ENCODE data around the gene SYNDIG1. TPM values are rescaled to one million over a fixed set of nuclear protein-coding genes. Genes with fewer than 3 reads are reported as not detected.

Gene SYNDIG1
- total RNA-seq, 2 donors from 2014 or later = 0.78 TPM; not detected in 1

DNA sequence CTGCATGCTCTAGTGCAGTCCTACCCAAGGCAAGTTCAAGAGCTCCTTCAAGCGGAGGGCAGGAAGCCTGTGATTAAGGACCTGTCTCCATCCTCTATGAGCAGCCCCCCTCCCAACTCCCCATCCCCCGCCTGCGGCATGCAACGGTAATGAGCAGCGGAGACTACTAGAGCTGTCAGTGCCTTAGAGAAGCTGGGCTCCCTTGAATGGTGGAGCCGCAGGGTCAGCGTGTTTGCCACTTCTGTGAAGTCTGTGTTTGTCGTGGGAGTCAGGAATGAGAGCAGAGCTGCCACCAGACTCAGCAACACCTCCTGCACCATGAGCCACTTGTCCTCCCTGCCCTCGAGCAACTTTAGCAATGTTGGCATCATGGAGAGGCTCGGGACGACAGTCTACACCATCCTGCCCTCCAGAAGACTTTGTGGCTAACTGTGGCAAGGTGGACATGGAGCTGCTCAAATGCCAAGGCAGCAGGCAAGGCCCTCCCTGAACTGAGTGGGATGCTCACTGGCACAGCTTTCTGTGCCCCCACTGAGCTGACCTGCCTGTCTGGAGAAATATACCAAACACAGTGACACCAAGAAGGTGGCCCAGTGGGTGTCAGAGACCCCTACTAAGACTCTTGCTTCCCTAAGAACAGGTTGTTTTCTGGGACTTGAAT lies 23.8 kb upstream of the SYNDIG1 start:
- ATAC-seq = no peak
- H3K27ac ChIP-seq = no peak overlapping the region

DNA sequence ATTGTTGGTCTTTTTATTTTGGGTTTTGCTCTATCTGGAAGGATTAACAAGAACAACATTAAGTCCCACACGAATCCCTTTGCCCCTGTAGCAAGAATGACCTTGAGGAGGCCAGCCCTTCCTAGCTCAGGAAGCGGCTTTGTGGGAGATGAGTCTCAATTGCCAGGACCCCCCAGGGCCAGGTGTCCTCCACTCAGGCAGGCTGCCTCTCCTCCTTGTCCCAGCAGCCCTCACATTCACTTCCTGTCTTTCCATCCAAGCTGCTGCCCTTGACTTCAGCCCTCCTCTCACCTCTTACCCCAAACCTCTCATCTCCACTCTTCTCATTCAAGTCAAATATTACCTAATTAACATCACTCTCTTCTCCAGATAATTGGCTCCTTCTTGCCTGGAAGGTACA lies 22.6 kb upstream of the SYNDIG1 start:
- TF ChIP-seq POLR2A (IDR thresholded peaks at IDR 0.05) (no peak), CTCF (IDR thresholded peaks at IDR 0.05) (no peak)
- no peaks in the 10 kb centered on the region for H3K27me3 ChIP-seq
- H3K36me3 ChIP-seq (replicated peaks in 1 of 2; ENCODE audit: insufficient read depth in 1 of 2, low read depth in 2 of 2) = no peaks in the 10 kb centered on the region
- no peaks in the 10 kb centered on the region for H3K4me1 ChIP-seq
- 50 to 53% methylated on average over 2 of the region's 2 CpGs for WGBS, 2 donors
- DNase-seq (no peak), ATAC-seq (no peak)
- H3K9me3 ChIP-seq = no peaks in the 10 kb centered on the region
- intact Hi-C loops (cut with DNase I) = no loop called here
- no peak overlapping the region for H3K4me3 ChIP-seq
- no peak overlapping the region for H3K27ac ChIP-seq

More for the DNA sequence above, 23.8 kb upstream of the SYNDIG1 start:
- no peaks in the 10 kb centered on the region for H3K27me3 ChIP-seq
- no peak for TF ChIP-seq CTCF (IDR thresholded peaks at IDR 0.05)
- TF ChIP-seq POLR2A (IDR thresholded peaks at IDR 0.05) = no peak
- no peak overlapping the region for H3K4me3 ChIP-seq
- no peaks in the 10 kb centered on the region for H3K36me3 ChIP-seq (replicated peaks in 1 of 2; ENCODE audit: insufficient read depth in 1 of 2, low read depth in 2 of 2)
- no peak for DNase-seq
- H3K9me3 ChIP-seq = no peaks in the 10 kb centered on the region
- WGBS, 2 donors = 25 to 80% methylated on average over 1 to 10 of the region's 11 CpGs
- intact Hi-C loops (cut with DNase I) = no loop called here
- H3K4me1 ChIP-seq = no peaks in the 10 kb centered on the region

DNA sequence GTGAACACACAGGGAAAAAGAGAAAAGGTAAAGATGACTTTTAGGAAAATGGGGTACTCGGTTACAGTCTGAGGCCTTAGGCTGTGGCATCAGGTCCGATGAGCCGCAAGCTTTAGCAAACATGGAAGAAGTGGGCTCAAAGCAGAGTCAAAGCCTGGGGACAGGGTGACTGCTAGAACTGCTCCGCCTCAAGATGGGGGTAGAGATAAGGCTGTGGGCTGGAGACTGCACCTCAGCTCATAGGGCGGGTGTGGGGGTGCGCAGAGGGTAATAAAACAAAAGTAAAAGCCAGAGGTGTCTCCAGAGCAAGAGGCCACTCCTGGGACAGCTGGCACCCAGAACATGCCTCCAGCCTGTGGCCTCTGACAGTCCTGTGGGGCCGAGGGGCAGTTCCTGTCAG lies 21.3 kb upstream of the SYNDIG1 start:
- ATAC-seq (no peak), DNase-seq (no peak)
- intact Hi-C loops (cut with DNase I) = no loop called here
- Histone ChIP-seq H3K36me3 (replicated peaks in 1 of 2; ENCODE audit: insufficient read depth in 1 of 2, low read depth in 2 of 2) (no peaks in the 10 kb centered on the region), H3K27ac (no peak overlapping the region), H3K27me3 (no peaks in the 10 kb centered on the region), H3K4me1 (no peaks in the 10 kb centered on the region), H3K9me3 (no peaks in the 10 kb centered on the region), H3K4me3 (no peak overlapping the region)
- WGBS, 2 donors = 51 to 68% methylated on average over 7 of the region's 7 CpGs
- no peak for TF ChIP-seq POLR2A (IDR thresholded peaks at IDR 0.05)
- no peak for TF ChIP-seq CTCF (IDR thresholded peaks at IDR 0.05)

DNA sequence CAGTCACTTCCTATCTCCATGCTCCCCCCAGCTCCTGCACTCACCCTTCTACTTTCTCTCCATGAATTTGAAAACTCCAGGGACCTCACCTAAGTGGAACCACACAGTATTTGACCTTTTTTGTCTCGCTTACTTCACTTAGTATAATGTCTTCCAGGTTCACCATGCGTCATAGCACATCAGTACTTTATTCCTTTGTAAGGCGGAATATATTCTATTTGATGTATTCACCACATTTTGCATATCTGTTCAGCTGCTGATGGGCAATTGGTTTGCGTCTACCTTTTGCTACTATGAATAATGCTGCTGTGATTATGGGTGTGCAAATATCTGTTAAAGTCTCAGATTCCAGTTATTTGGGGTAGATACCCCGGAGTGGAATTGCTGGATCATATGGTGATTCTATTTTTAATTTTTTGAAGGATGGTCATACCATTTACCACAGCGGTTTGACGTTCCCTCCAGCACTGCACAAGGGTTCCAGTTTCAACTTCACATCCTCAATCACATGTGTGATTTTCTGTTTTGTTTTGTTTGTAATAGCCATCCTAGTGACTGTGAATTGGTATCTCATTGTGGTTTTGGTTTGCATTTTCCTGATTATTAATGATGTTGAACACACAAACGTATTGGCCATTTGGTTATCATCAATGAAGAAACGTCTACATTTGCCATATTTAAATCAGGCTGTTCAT lies 20.3 kb upstream of the SYNDIG1 start:
- intact Hi-C loops (cut with DNase I) = no loop called here
- Histone ChIP-seq H3K4me1 (no peaks in the 10 kb centered on the region), H3K36me3 (replicated peaks in 1 of 2; ENCODE audit: insufficient read depth in 1 of 2, low read depth in 2 of 2) (no peaks in the 10 kb centered on the region), H3K4me3 (no peak overlapping the region), H3K27me3 (no peaks in the 10 kb centered on the region), H3K27ac (no peak overlapping the region), H3K9me3 (no peaks in the 10 kb centered on the region)
- TF ChIP-seq CTCF (IDR thresholded peaks at IDR 0.05) = no peak
- no peak for TF ChIP-seq POLR2A (IDR thresholded peaks at IDR 0.05)
- DNase-seq (no peak), ATAC-seq (no peak)
- WGBS, 2 donors = 69 to 71% methylated on average over 9 of the region's 9 CpGs

GRCh38 chr20:24450177-24450576 lies 19.3 kb upstream of the SYNDIG1 start:
- intact Hi-C loops (cut with DNase I) = no loop called here
- WGBS, 2 donors = 57 to 70% methylated on average over 2 of the region's 2 CpGs
- TF ChIP-seq POLR2A (IDR thresholded peaks at IDR 0.05) (no peak), CTCF (IDR thresholded peaks at IDR 0.05) (no peak)
- H3K27me3 ChIP-seq = no peaks in the 10 kb centered on the region
- no peak overlapping the region for H3K27ac ChIP-seq
- H3K36me3 ChIP-seq (replicated peaks in 1 of 2; ENCODE audit: insufficient read depth in 1 of 2, low read depth in 2 of 2) = no peaks in the 10 kb centered on the region
- no peak for DNase-seq
- no peaks in the 10 kb centered on the region for H3K4me1 ChIP-seq
- no peaks in the 10 kb centered on the region for H3K9me3 ChIP-seq
- no peak for ATAC-seq
- no peak overlapping the region for H3K4me3 ChIP-seq

Data from body of pancreas (tissue), 4 donors.